GM12878 (cell line): ENCODE measurements around the gene SIK3.

ENCODE experiments used
- RAD51 ChIP-seq: fragments of 450-650 bp; IDR thresholded peaks from 2 replicates; pipeline ENCODE4 v1.6.1; 2016; ENCODE audit warnings: moderate library complexity, mild to moderate bottlenecking, inconsistent platforms
- RFX5 ChIP-seq: IDR thresholded peaks from 2 replicates; pipeline ENCODE4 v1.6.1; 2011; ENCODE audit warnings: low read depth, low read length, improper control_type of control experiment
- SRF ChIP-seq, 2 experiments: IDR thresholded peaks; 2 replicates each; pipeline ENCODE4 v1.6.1; 2011; ENCODE audit warnings: low read depth in 2 of 2, low read length in 2 of 2, mild to moderate bottlenecking in 1 of 2, moderate library complexity in 1 of 2

GRCh38 chr11:116984589-116984988 is 113.6 kb downstream of the SIK3 start:
- TF ChIP-seq SRF (IDR thresholded peaks at IDR 0.05; ENCODE audit: low read depth in 2 of 2, low read length in 2 of 2): no peak
- no peak for TF ChIP-seq RFX5
- no peak for TF ChIP-seq RAD51
